Upper lobe of right lung (tissue), 1 donor: ENCODE data around the gene LPP. TPM values are rescaled to one million over a fixed set of nuclear protein-coding genes. Genes with fewer than 3 reads are reported as not detected.

Source experiments
- ATAC-seq: fragments of 200-7000 bp; cut with Tn5 transposase; one replicate; pipeline ENCODE4 v1.9.1; 2020; ENCODE audit warnings: mild to moderate bottlenecking, moderate library complexity
- DNase-seq: peaks from one replicate; pipeline ENCODE4 v3.0.0-alpha.2; 2020
- H3K27ac ChIP-seq: fragments of 200-600 bp; one replicate; pipeline ENCODE4 v1.8.0; 2022
- H3K27me3 ChIP-seq: fragments of 200-600 bp; one replicate; pipeline ENCODE4 v1.8.0; 2022; ENCODE audit warnings: mild to moderate bottlenecking
- H3K36me3 ChIP-seq: fragments of 200-600 bp; one replicate; pipeline ENCODE4 v1.8.0; 2022
- H3K4me1 ChIP-seq: fragments of 200-600 bp; one replicate; pipeline ENCODE4 v1.8.0; 2022
- H3K4me3 ChIP-seq: fragments of 200-600 bp; one replicate; pipeline ENCODE4 v1.8.0; 2022; ENCODE audit warnings: mild to moderate bottlenecking
- H3K9me3 ChIP-seq: fragments of 200-600 bp; one replicate; pipeline ENCODE4 v1.8.0; 2022
- intact Hi-C: fragments of 100-400 bp; cut with DNase I; formaldehyde crosslinking; loops from one replicate; pipeline ENCODE4 v1.11.0; 2022
- total RNA-seq: library from RNA; stranded (reverse); fragmentation: NEBNext Ultra II Directional; extraction: Animal tissue kit (Norgen Biotek cat#: 25700); gene quantifications from one replicate; pipeline ENCODE4 v1.2.1, GENCODE V29; 2021
- TF ChIP-seq, protein P1 (sequence below): fragments of 200-600 bp; IDR thresholded peaks from one replicate; pipeline ENCODE4 v1.8.0; 2022; ENCODE audit warnings: antibody characterized with exemption
- donor health status: DM: no; HTN: yes; CAD: no; lungs with severe emphysema.

The LPP gene
- total RNA-seq, 1 donor from 2014 or later, result 191 TPM

DNA sequence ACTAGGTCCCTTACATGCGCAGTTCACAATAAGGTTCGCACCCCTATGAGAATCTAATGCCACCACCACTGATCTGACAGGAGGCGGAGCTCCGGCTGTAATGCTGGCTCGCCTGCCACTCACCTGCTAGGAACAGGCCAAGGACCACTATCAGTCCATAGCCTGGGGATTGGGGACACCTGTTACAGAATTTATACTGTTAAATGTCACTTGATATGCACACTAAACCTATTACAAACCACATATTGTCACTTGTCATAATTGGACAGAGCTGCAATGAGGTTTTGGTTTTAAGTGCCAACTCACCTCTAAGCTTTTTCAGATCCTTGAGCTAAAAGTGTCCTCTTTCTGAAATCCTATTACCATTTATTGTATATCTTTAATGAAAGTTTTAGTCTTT lies 509.9 kb downstream of the LPP start:
- ATAC-seq (no peak), DNase-seq (no peak)
- H3K27ac ChIP-seq, result no peak overlapping the region
- no peaks in the 10 kb centered on the region for H3K27me3 ChIP-seq
- no peaks in the 10 kb centered on the region for H3K36me3 ChIP-seq
- intact Hi-C loops, result no loop called here
- TF ChIP-seq, protein P1, sequence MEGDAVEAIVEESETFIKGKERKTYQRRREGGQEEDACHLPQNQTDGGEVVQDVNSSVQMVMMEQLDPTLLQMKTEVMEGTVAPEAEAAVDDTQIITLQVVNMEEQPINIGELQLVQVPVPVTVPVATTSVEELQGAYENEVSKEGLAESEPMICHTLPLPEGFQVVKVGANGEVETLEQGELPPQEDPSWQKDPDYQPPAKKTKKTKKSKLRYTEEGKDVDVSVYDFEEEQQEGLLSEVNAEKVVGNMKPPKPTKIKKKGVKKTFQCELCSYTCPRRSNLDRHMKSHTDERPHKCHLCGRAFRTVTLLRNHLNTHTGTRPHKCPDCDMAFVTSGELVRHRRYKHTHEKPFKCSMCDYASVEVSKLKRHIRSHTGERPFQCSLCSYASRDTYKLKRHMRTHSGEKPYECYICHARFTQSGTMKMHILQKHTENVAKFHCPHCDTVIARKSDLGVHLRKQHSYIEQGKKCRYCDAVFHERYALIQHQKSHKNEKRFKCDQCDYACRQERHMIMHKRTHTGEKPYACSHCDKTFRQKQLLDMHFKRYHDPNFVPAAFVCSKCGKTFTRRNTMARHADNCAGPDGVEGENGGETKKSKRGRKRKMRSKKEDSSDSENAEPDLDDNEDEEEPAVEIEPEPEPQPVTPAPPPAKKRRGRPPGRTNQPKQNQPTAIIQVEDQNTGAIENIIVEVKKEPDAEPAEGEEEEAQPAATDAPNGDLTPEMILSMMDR, result no peak
- no peaks in the 10 kb centered on the region for H3K9me3 ChIP-seq
- H3K4me3 ChIP-seq, result no peak overlapping the region
- no peaks in the 10 kb centered on the region for H3K4me1 ChIP-seq

DNA sequence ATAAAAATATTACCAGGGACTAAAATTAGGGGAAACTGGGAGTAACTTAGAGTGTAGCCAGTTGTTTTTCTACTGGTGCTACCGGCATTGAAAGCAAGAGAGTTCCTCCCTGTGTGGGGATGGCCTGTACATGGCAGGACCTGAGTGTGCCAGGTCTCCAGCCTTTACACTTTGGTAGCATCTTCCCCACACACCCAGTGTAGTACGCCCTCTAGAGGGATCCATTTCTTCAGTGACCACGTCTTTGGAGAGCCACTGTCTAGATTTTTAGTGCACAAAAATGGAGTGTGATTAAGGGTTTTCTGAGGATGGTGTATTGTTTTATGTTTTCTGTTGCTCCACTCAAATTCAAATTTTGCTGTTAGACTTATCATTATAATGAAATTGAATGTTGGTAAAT lies 510.8 kb downstream of the LPP start:
- peak; percentile 54 for ATAC-seq
- no peaks in the 10 kb centered on the region for H3K4me1 ChIP-seq
- no peak for DNase-seq
- no peaks in the 10 kb centered on the region for H3K9me3 ChIP-seq
- intact Hi-C loops, result no loop called here
- H3K27ac ChIP-seq, result no peak overlapping the region
- TF ChIP-seq, protein P1, result no peak
- no peaks in the 10 kb centered on the region for H3K27me3 ChIP-seq
- no peak overlapping the region for H3K4me3 ChIP-seq
- no peaks in the 10 kb centered on the region for H3K36me3 ChIP-seq

DNA sequence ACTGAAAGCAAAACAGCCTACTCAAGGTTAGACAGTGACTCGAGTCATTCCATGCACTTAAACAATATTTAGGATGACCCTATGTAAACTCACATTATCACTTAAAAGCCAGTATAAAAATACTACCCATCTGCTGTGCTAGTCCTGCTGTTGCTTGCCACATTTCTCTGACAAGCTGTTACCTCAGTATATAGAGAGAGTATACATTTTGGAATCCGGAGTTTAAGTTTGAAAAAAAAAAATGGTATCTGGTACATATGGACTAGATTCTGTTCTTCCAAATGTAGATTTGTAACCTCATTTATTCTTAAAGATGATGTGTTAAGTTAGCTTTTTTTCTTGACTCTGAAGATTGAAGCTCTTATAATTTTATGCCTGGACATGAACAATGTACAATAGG lies 514.0 kb downstream of the LPP start:
- H3K27me3 ChIP-seq, result no peaks in the 10 kb centered on the region
- H3K36me3 ChIP-seq, result no peaks in the 10 kb centered on the region
- H3K4me3 ChIP-seq, result no peak overlapping the region
- TF ChIP-seq, protein P1, result no peak
- H3K27ac ChIP-seq, result no peak overlapping the region
- ATAC-seq (no peak), DNase-seq (no peak)
- peaks cover 12% of the 10 kb centered on the region for H3K4me1 ChIP-seq
- intact Hi-C loops, result no loop called here
- no peaks in the 10 kb centered on the region for H3K9me3 ChIP-seq

DNA sequence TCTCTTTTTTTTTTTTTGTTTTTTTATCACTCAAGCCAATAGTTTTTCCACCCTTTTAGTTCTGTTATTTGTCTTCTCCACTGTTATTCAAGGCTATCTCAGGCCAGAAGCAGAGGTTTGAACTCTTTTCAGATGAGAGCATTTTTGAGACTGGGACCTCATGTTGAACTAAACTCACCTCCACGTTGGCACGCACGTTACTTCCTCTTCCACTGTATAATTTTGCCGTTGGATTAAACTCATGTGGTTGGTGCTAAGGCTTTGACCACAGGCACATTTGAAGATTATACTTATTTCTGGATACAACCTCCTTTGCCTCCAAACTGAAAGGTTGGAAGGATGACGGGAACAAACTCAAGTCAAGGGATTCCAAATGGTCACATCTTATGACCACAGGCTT lies 516.5 kb downstream of the LPP start:
- TF ChIP-seq, protein P1, result no peak

DNA sequence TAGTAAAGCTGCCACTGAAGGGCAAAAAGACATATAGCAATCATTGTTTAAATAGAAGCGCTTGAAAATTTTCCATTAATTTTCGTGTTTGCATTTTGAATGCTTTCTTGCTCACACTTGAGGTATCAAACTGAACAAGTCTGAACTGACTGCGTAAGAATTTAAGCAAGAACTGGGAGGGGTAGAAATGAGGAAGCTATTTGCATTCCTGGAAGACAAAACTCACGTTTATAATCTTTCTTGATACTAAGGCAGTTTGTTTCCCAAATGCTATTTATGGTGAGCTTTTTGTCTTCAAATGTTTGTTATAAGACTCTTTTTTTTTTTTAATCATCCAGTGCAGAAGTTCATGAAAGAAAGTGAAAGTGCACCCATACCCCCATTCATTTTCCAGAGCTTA lies 518.0 kb downstream of the LPP start:
- TF ChIP-seq, protein P1, result no peak
- no peaks in the 10 kb centered on the region for H3K27me3 ChIP-seq
- H3K36me3 ChIP-seq, result no peaks in the 10 kb centered on the region
- H3K9me3 ChIP-seq, result no peaks in the 10 kb centered on the region
- H3K4me3 ChIP-seq, result peak overlapping the region; percentile 5
- no peak for DNase-seq
- H3K4me1 ChIP-seq, result peaks cover 17% of the 10 kb centered on the region
- H3K27ac ChIP-seq, result peak overlapping the region; percentile 7
- ATAC-seq, result no peak
- intact Hi-C loops, result no loop called here

More for the DNA sequence above, 516.5 kb downstream of the LPP start:
- Histone ChIP-seq H3K4me1 (peaks cover 17% of the 10 kb centered on the region), H3K27me3 (no peaks in the 10 kb centered on the region), H3K27ac (no peak overlapping the region), H3K36me3 (no peaks in the 10 kb centered on the region), H3K9me3 (no peaks in the 10 kb centered on the region), H3K4me3 (no peak overlapping the region)
- no peak for ATAC-seq
- no peak for DNase-seq
- intact Hi-C loops, result no loop called here

GRCh38 chr3:188672840-188673239 lies 518.9 kb downstream of the LPP start:
- intact Hi-C loops, result no loop called here
- Histone ChIP-seq H3K4me3 (no peak overlapping the region), H3K4me1 (peaks cover 17% of the 10 kb centered on the region), H3K27ac (peak overlapping the region; percentile 7), H3K9me3 (no peaks in the 10 kb centered on the region), H3K36me3 (no peaks in the 10 kb centered on the region), H3K27me3 (no peaks in the 10 kb centered on the region)
- no peak for ATAC-seq
- no peak for DNase-seq
- TF ChIP-seq, protein P1, result no peak
